Measurements from ENCODE around the gene ATP6V0C.

GRCh38 chr16:2484898-2485508 lies 28.7 kb upstream of the ATP6V0C start:
- TF ChIP-seq, protein P1, sequence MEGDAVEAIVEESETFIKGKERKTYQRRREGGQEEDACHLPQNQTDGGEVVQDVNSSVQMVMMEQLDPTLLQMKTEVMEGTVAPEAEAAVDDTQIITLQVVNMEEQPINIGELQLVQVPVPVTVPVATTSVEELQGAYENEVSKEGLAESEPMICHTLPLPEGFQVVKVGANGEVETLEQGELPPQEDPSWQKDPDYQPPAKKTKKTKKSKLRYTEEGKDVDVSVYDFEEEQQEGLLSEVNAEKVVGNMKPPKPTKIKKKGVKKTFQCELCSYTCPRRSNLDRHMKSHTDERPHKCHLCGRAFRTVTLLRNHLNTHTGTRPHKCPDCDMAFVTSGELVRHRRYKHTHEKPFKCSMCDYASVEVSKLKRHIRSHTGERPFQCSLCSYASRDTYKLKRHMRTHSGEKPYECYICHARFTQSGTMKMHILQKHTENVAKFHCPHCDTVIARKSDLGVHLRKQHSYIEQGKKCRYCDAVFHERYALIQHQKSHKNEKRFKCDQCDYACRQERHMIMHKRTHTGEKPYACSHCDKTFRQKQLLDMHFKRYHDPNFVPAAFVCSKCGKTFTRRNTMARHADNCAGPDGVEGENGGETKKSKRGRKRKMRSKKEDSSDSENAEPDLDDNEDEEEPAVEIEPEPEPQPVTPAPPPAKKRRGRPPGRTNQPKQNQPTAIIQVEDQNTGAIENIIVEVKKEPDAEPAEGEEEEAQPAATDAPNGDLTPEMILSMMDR (IDR thresholded peaks at IDR 0.05) = no peak
- TF ChIP-seq POLR2A (IDR thresholded peaks at IDR 0.05) = no peak
